Stomach (tissue), 9 donors: ENCODE measurements around the gene RPS16. TPM values are rescaled to one million over a fixed set of nuclear protein-coding genes. Genes with fewer than 3 reads are reported as not detected.

Experiments
- DNase-seq, 2 donors: peaks; one replicate each; pipeline versions ENCODE4 v3.0.0 to v3.0.0-alpha.2; 2013 to 2019
- H3K27ac ChIP-seq, 5 donors: fragments of 200-600 bp in 4 of 5; sonication (generic) in 4 of 5; one replicate each; pipeline ENCODE4 v1.5.1; 2013 to 2019; ENCODE audit warnings: mild to moderate bottlenecking in 1 of 5, moderate library complexity in 1 of 5
- H3K27me3 ChIP-seq, 3 donors: fragments of 200-600 bp; sonication (generic); one replicate each; pipeline ENCODE4 v1.5.1; 2017 to 2019; ENCODE audit warnings: mixed run types in 1 of 3
- H3K36me3 ChIP-seq, 4 donors: fragments of 200-600 bp; sonication (generic); 1 replicate in 3 of 4; 2 replicates in 1 of 4; pipeline ENCODE4 v1.5.1; 2016 to 2019
- H3K4me1 ChIP-seq, 4 donors: fragments of 200-600 bp; sonication (generic); one replicate each; pipeline ENCODE4 v1.5.1; 2016 to 2019
- H3K4me3 ChIP-seq, 4 donors: fragments of 200-600 bp; sonication (generic) in 3 of 4; one replicate each; pipeline ENCODE4 v1.5.1; 2016 to 2019; ENCODE audit warnings: mild to moderate bottlenecking in 1 of 4
- H3K9me3 ChIP-seq, 4 donors: fragments of 200-600 bp; sonication (generic); one replicate each; pipeline ENCODE4 v1.5.1; 2016 to 2019
- CTCF ChIP-seq, 7 experiments: fragments of 450-650 bp in 4 of 7; fragments of 200-600 bp in 3 of 7; sonication (generic) in 3 of 7; IDR thresholded peaks; one replicate each; pipeline ENCODE4 v1.5.1; 2016 to 2019; ENCODE audit warnings: antibody characterized with exemption in 7 of 7, control low read depth in 2 of 7, mild to moderate bottlenecking in 1 of 7
- EP300 ChIP-seq: sonication (generic); formaldehyde crosslinking; IDR thresholded peaks from one replicate; pipeline ENCODE4 v1.6.1; 2017; ENCODE audit warnings: antibody characterized with exemption
- POLR2A ChIP-seq, 4 donors: fragments of 450-650 bp; IDR thresholded peaks; one replicate each; pipeline ENCODE4 v1.6.1; 2016; ENCODE audit warnings: antibody characterized with exemption in 4 of 4, control low read depth in 2 of 4, mild to moderate bottlenecking in 1 of 4, moderate library complexity in 1 of 4
- POLR2AphosphoS5 ChIP-seq, 3 donors: sonication (generic); formaldehyde crosslinking; IDR thresholded peaks; one replicate each; pipeline ENCODE4 v1.6.1; 2016; ENCODE audit warnings: antibody characterized with exemption in 3 of 3
- WGBS, 5 donors: extraction: QIAGEN DNeasy Blood & Tissue Kit in 3 of 5; methylation state at CpG; one replicate each; pipeline versions ENCODE4 v1.1.5 to v1.1.7; 2013 to 2018; 5-methylcytosine and 5-hydroxymethylcytosine counted together
- intact Hi-C: fragments of 100-400 bp; cut with DNase I; formaldehyde crosslinking; loops from one replicate; pipeline ENCODE4 v1.15.1; 2023; ENCODE audit warnings: low total_unique reads
- polyA plus RNA-seq, 3 donors: library from polyadenylated mRNA; stranded (reverse); fragments of 200-250 nt; gene quantifications; one replicate each; pipeline ENCODE4 v1.2.3, GENCODE V29; 2013
- small RNA-seq, 4 donors: library from RNA; depleted of rRNA; stranded (forward); fragments of <200 nt; gene quantifications; one replicate each; pipeline ENCODE3, GENCODE V24; 2016
- total RNA-seq, 5 donors: library from RNA; depleted of rRNA; stranded (reverse); fragments of >200 nt; gene quantifications; one replicate each; pipeline versions ENCODE4 v1.1.0 to v1.2.3, GENCODE V29; 2014 to 2016
- donor health status: healthy with polysubstance abuse.
- donor health status: Bipolar disorder and iron deficiency.
- donor health status: healthy.

The RPS16 gene
- total and polyA plus RNA-seq, 8 donors = 69.0 to 4,294 (median 2,267) TPM

GRCh38 chr19:39385629-39386411 lies 49.9 kb downstream of the RPS16 start:
- H3K36me3 ChIP-seq = peaks cover 72 to 90% (median 89%) of the 10 kb centered on the region in 4 donors
- H3K4me1 ChIP-seq = peaks cover 10 to 24% (median 20%) of the 10 kb centered on the region in 4 donors
- 77 to 84% (median 83%) methylated on average over 20 of the region's 20 CpGs for WGBS, 5 donors
- H3K27me3 ChIP-seq = no peaks in the 10 kb centered on the region
- no peak for DNase-seq
- no peaks in the 10 kb centered on the region for H3K9me3 ChIP-seq
- intact Hi-C loops = no loop called here
- H3K27ac ChIP-seq = no peak overlapping the region
- H3K4me3 ChIP-seq = no peak overlapping the region
- TF ChIP-seq POLR2A (IDR thresholded peaks at IDR 0.05) (no peak), POLR2AphosphoS5 (IDR thresholded peaks at IDR 0.05) (no peak), EP300 (no peak), CTCF (IDR thresholded peaks at IDR 0.05) (no peak)

- peaks cover 80 to 98% (median 97%) of the 10 kb centered on the region in 4 donors for H3K36me3 ChIP-seq
- 68 to 73% (median 69%) methylated on average over 9 of the region's 9 CpGs for WGBS, 5 donors
- H3K27ac ChIP-seq = no peak overlapping the region
- DNase-seq = no peak
- H3K4me3 ChIP-seq = no peak overlapping the region
- TF ChIP-seq CTCF (IDR thresholded peaks at IDR 0.05) (no peak), POLR2AphosphoS5 (IDR thresholded peaks at IDR 0.05) (no peak), POLR2A (IDR thresholded peaks at IDR 0.05) (no peak)
- H3K27me3 ChIP-seq = no peaks in the 10 kb centered on the region
- peaks cover 6 to 19% (median 14%) of the 10 kb centered on the region in 4 donors for H3K4me1 ChIP-seq
- intact Hi-C loops = no loop called here
- H3K9me3 ChIP-seq = no peaks in the 10 kb centered on the region
Measured at GRCh38 chr19:39384839-39385568, 50.7 kb downstream of the RPS16 start.

Small RNA genes lying within 50 kb of the gene (small RNA-seq; reads per million reads assigned to genes)
- gene MIR4530 = 0 reads per million in 4 donors

Other genes starting within 250 kb of the RPS16 start
- not detected for gene NCCRP1, start 239.0 kb downstream of the RPS16 start, total RNA-seq
- gene NCCRP1, start 239.0 kb downstream of the RPS16 start, polyA plus RNA-seq = 10 to 100 TPM in 1 of 3 donors, under 1 TPM in 1, not detected in 1; 0.37 to 40.6 TPM
- not detected for gene SYCN, start 231.7 kb downstream of the RPS16 start, total RNA-seq
- gene SYCN, start 231.7 kb downstream of the RPS16 start, polyA plus RNA-seq = 1 to 10 TPM in 1 of 3 donors, under 1 TPM in 1, not detected in 1; 0.65 to 1.9 TPM
- gene IFNL3, start 190.9 kb downstream of the RPS16 start, total RNA-seq = not detected
- not detected for gene IFNL3, start 190.9 kb downstream of the RPS16 start, polyA plus RNA-seq
- not detected for gene IFNL4, start 187.1 kb downstream of the RPS16 start, total RNA-seq
- not detected for gene IFNL4, start 187.1 kb downstream of the RPS16 start, polyA plus RNA-seq
- not detected for gene IFNL2, start 167.6 kb downstream of the RPS16 start, total RNA-seq
- not detected for gene IFNL2, start 167.6 kb downstream of the RPS16 start, polyA plus RNA-seq
- not detected for gene IFNL1, start 139.5 kb downstream of the RPS16 start, total RNA-seq
- not detected for gene IFNL1, start 139.5 kb downstream of the RPS16 start, polyA plus RNA-seq
- gene LRFN1, start 115.1 kb downstream of the RPS16 start, total RNA-seq = 1 to 10 TPM in 1 of 5 donors, under 1 TPM in 3, not detected in 1; 0.18 to 2.3 (median 0.29) TPM
- gene LRFN1, start 115.1 kb downstream of the RPS16 start, polyA plus RNA-seq = 1 to 10 TPM in 1 of 3 donors, under 1 TPM in 2; 0.31 to 1.2 (median 0.80) TPM
- gene GMFG, start 99.9 kb downstream of the RPS16 start, total RNA-seq = 10 to 100 TPM in 2 of 5 donors, not detected in 3; 12.9 to 18.2 TPM
- gene GMFG, start 99.9 kb downstream of the RPS16 start, polyA plus RNA-seq = 10 to 100 TPM; 31.6 to 69.8 (median 56.0) TPM
- gene SAMD4B, start 93.5 kb downstream of the RPS16 start, total RNA-seq = 100 to 1,000 TPM in 2 of 5 donors, 10 to 100 TPM in 3; 52.1 to 136 (median 63.4) TPM
- 10 to 100 TPM; 49.9 to 76.9 (median 69.0) TPM for gene SAMD4B, start 93.5 kb downstream of the RPS16 start, polyA plus RNA-seq
- 10 to 100 TPM in 3 of 5 donors, 1 to 10 TPM in 2; 7.0 to 77.2 (median 21.4) TPM for gene PAF1, start 44.8 kb downstream of the RPS16 start, total RNA-seq
- gene PAF1, start 44.8 kb downstream of the RPS16 start, polyA plus RNA-seq = 10 to 100 TPM; 31.7 to 49.0 (median 32.2) TPM
- gene MED29, start 44.6 kb downstream of the RPS16 start, total RNA-seq = 10 to 100 TPM in 4 of 5 donors, 1 to 10 TPM in 1; 6.4 to 91.0 (median 23.0) TPM
- gene MED29, start 44.6 kb downstream of the RPS16 start, polyA plus RNA-seq = 10 to 100 TPM; 20.4 to 22.1 (median 20.5) TPM
- 1,000 to 10,000 TPM in 1 of 5 donors, 100 to 1,000 TPM in 3, 10 to 100 TPM in 1; 26.1 to 1,667 (median 340) TPM for gene ZFP36, start 29.1 kb downstream of the RPS16 start, total RNA-seq
- gene ZFP36, start 29.1 kb downstream of the RPS16 start, polyA plus RNA-seq = 100 to 1,000 TPM; 127 to 150 (median 136) TPM
- 10 to 100 TPM in 2 of 5 donors, 1 to 10 TPM in 3; 1.4 to 20.2 (median 8.5) TPM for gene PLEKHG2, start 23.3 kb downstream of the RPS16 start, total RNA-seq
- 1 to 10 TPM; 4.6 to 6.3 (median 4.9) TPM for gene PLEKHG2, start 23.3 kb downstream of the RPS16 start, polyA plus RNA-seq
- 100 to 1,000 TPM in 3 of 5 donors, 10 to 100 TPM in 2; 61.7 to 127 (median 101) TPM for gene SUPT5H, start 9.6 kb upstream of the RPS16 start, total RNA-seq
- 100 to 1,000 TPM in 2 of 3 donors, 10 to 100 TPM in 1; 97.2 to 121 (median 118) TPM for gene SUPT5H, start 9.6 kb upstream of the RPS16 start, polyA plus RNA-seq
- gene TIMM50, start 44.9 kb upstream of the RPS16 start, total RNA-seq = 100 to 1,000 TPM in 1 of 5 donors, 10 to 100 TPM in 4; 35.0 to 106 (median 56.2) TPM
- 10 to 100 TPM; 36.5 to 51.2 (median 49.7) TPM for gene TIMM50, start 44.9 kb upstream of the RPS16 start, polyA plus RNA-seq
- not detected for gene DLL3, start 63.0 kb upstream of the RPS16 start, total RNA-seq
- under 1 TPM in 1 of 3 donors, not detected in 2; 0.08 TPM for gene DLL3, start 63.0 kb upstream of the RPS16 start, polyA plus RNA-seq
- not detected for gene SELENOV, start 79.2 kb upstream of the RPS16 start, total RNA-seq
- not detected for gene SELENOV, start 79.2 kb upstream of the RPS16 start, polyA plus RNA-seq
- gene EID2B, start 96.9 kb upstream of the RPS16 start, total RNA-seq = 1 to 10 TPM in 3 of 5 donors, under 1 TPM in 1, not detected in 1; 0.58 to 5.7 (median 1.9) TPM
- 1 to 10 TPM; 1.2 to 1.9 (median 1.2) TPM for gene EID2B, start 96.9 kb upstream of the RPS16 start, polyA plus RNA-seq
- 10 to 100 TPM in 1 of 5 donors, 1 to 10 TPM in 3, not detected in 1; 4.3 to 56.5 (median 6.1) TPM for gene EID2, start 104.2 kb upstream of the RPS16 start, total RNA-seq
- 10 to 100 TPM in 2 of 3 donors, 1 to 10 TPM in 1; 8.7 to 12.5 (median 10.2) TPM for gene EID2, start 104.2 kb upstream of the RPS16 start, polyA plus RNA-seq
- not detected for gene LGALS13, start 166.6 kb upstream of the RPS16 start, total RNA-seq
- not detected for gene LGALS13, start 166.6 kb upstream of the RPS16 start, polyA plus RNA-seq
- not detected for gene LGALS16, start 220.0 kb upstream of the RPS16 start, total RNA-seq
- not detected for gene LGALS16, start 220.0 kb upstream of the RPS16 start, polyA plus RNA-seq